Measurements from ENCODE around the gene VSIG1. TPM values are rescaled to one million over a fixed set of nuclear protein-coding genes. Genes with fewer than 3 reads are reported as not detected.

The VSIG1 gene
- total and polyA plus RNA-seq, 9 donors = 0.05 to 0.78 (median 0.10) TPM; not detected in 1

GRCh38 chrX:108090491-108091263 lies 45.8 kb downstream of the VSIG1 start:
- peak; percentile 17 for DNase-seq
- Histone ChIP-seq H3K36me3 (ENCODE audit: control insufficient read depth, insufficient read depth, low read length) (peaks cover 9% of the 10 kb centered on the region), H3K27ac (ENCODE audit: low read length) (peak overlapping the region; percentile 97), H3K4me3 (ENCODE audit: low read length) (peak overlapping the region; percentile 65), H3K4me1 (ENCODE audit: control insufficient read depth, insufficient read depth, low read length) (no peaks in the 10 kb centered on the region), H3K27me3 (ENCODE audit: control insufficient read depth, insufficient read depth, low read length) (peaks cover 11% of the 10 kb centered on the region), H3K9me3 (replicated peaks; ENCODE audit: control insufficient read depth, low read depth, low read length) (no peaks in the 10 kb centered on the region)
- 21% methylated on average over 9 of the region's 20 CpGs for WGBS (ENCODE audit: insufficient coverage)

GRCh38 chrX:108091264-108091877 lies 46.5 kb downstream of the VSIG1 start, which contains the start of the genes ATG4A and PSMD10:
Gene ATG4A (plus strand): TSS chrX:108091778. CDS start chrX:108091827, 49 bp downstream.
Gene PSMD10 (minus strand): TSS chrX:108091542. CDS start chrX:108091520, 22 bp downstream.
- no peaks in the 10 kb centered on the region for H3K9me3 ChIP-seq (replicated peaks; ENCODE audit: control insufficient read depth, low read depth, low read length)

DNA sequence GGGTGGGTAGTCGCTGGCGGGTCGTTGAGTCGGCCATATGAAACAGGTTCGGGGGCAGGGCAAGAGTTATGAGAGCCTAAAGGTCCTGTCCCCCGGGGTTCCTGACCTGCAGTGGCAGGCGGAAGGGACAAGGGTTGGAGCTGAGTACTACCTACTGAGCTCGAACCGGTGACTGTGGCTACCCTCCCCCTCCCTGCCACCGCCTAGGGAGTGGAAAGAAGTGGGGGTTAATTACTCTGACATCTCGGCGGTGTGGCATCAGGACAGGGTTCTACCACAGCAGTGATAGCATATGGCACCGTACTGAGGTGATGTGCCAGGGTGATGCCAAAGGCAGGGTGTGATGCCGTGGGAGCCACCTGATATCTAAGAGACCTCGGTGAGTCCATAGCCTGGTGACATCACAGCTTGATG lies 47.0 kb downstream of the VSIG1 start:
- no peak for DNase-seq
- WGBS (ENCODE audit: insufficient coverage) = 31% methylated on average over 11 of the region's 15 CpGs
- Histone ChIP-seq H3K36me3 (ENCODE audit: control insufficient read depth, insufficient read depth, low read length) (peaks cover 5% of the 10 kb centered on the region), H3K27me3 (ENCODE audit: control insufficient read depth, insufficient read depth, low read length) (peaks cover 9% of the 10 kb centered on the region), H3K9me3 (replicated peaks; ENCODE audit: control insufficient read depth, low read depth, low read length) (no peaks in the 10 kb centered on the region), H3K27ac (ENCODE audit: low read length) (peak overlapping the region; percentile 85), H3K4me1 (ENCODE audit: control insufficient read depth, insufficient read depth, low read length) (no peaks in the 10 kb centered on the region), H3K4me3 (ENCODE audit: low read length) (peak overlapping the region; percentile 78)

More at GRCh38 chrX:108091264-108091877, 46.5 kb downstream of the VSIG1 start, which contains the start of the genes ATG4A and PSMD10:
- DNase-seq = peak; percentile 99
- peak within 1 kb of the TSS; percentile 97 for H3K27ac ChIP-seq (ENCODE audit: low read length)
- H3K36me3 ChIP-seq (ENCODE audit: control insufficient read depth, insufficient read depth, low read length) = peaks cover 9% of the 10 kb centered on the region
- 27% methylated on average over 41 of the region's 47 CpGs for WGBS (ENCODE audit: insufficient coverage)
- peaks cover 11% of the 10 kb centered on the region for H3K27me3 ChIP-seq (ENCODE audit: control insufficient read depth, insufficient read depth, low read length)
- H3K4me3 ChIP-seq (ENCODE audit: low read length) = peak within 1 kb of the TSS; percentile 78
- no peaks in the 10 kb centered on the region for H3K4me1 ChIP-seq (ENCODE audit: control insufficient read depth, insufficient read depth, low read length)

DNA sequence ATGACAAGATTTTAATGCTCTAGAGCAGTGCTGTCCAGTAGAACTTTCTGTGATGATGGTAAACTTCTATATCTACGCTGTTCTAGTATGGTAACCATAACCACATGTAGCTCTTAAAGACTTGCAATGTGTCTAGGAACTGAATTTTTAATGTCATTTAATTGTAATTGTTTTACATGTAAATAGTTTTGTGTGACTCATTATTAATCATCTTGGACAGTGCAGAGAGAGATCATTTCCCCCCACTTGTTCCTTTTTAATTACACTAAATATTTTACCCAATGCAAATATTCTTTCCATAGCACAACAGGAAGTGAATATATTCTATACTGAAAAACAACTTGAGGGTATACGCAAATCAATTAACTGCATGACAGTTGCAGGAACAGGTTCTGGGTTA lies 52.5 kb downstream of the VSIG1 start:
- Histone ChIP-seq H3K4me1 (ENCODE audit: control insufficient read depth, insufficient read depth, low read length) (no peaks in the 10 kb centered on the region), H3K4me3 (ENCODE audit: low read length) (no peak overlapping the region), H3K9me3 (replicated peaks; ENCODE audit: control insufficient read depth, low read depth, low read length) (no peaks in the 10 kb centered on the region), H3K36me3 (ENCODE audit: control insufficient read depth, insufficient read depth, low read length) (no peaks in the 10 kb centered on the region), H3K27ac (ENCODE audit: low read length) (no peak overlapping the region), H3K27me3 (ENCODE audit: control insufficient read depth, insufficient read depth, low read length) (no peaks in the 10 kb centered on the region)
- no CpG with 5 or more reads among the region's 2 CpGs for WGBS (ENCODE audit: insufficient coverage)
- DNase-seq = no peak

DNA sequence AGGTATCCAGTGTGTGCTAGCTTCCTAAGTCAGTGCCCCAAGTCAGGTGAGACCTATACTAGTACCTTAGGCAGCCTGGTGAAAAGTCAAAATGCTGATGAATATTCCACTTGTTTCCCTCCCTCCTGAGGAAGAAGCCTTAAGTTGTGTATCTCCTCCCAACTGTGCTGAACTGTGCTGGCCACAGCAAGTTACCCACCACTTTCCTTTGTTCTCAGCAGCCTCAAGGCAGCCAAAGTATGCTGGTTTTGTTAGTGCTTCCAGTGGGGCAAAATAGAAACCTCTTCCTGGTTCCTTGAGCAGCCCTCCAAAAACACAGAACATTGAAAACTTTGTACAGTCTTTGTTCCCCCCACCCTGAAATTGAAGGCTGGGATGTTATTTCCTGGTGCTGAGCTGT lies 60.6 kb downstream of the VSIG1 start:
- no peak for DNase-seq
- Histone ChIP-seq H3K4me1 (ENCODE audit: control insufficient read depth, insufficient read depth, low read length) (no peaks in the 10 kb centered on the region), H3K36me3 (ENCODE audit: control insufficient read depth, insufficient read depth, low read length) (no peaks in the 10 kb centered on the region), H3K9me3 (replicated peaks; ENCODE audit: control insufficient read depth, low read depth, low read length) (no peaks in the 10 kb centered on the region), H3K27me3 (ENCODE audit: control insufficient read depth, insufficient read depth, low read length) (peaks cover 10% of the 10 kb centered on the region), H3K27ac (ENCODE audit: low read length) (no peak overlapping the region), H3K4me3 (ENCODE audit: low read length) (no peak overlapping the region)

DNA sequence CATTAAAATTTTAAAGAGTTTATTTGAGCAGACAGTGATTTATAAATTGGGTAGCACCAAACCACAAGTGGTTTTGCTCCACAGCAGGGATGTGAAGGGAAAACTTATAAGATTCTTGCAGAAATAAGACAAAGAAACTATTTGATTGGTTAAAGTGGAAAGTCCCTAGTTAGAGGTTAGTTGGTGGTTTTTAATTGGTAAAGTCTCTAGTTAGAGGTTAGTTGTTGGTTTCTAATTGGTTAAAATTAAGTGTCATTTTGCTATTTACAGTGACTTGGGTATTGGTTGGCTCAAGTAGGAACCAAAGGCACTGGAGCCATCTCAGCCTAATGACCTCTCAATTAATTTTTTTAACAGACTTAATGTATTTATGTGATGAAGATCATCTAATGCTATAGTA lies 69.7 kb downstream of the VSIG1 start:
- Histone ChIP-seq H3K4me3 (ENCODE audit: low read length) (no peak overlapping the region), H3K27me3 (ENCODE audit: control insufficient read depth, insufficient read depth, low read length) (peaks cover 9% of the 10 kb centered on the region)

GRCh38 chrX:108117988-108118387 lies 73.1 kb downstream of the VSIG1 start:
- Histone ChIP-seq H3K4me3 (ENCODE audit: low read length) (no peak overlapping the region), H3K4me1 (ENCODE audit: control insufficient read depth, insufficient read depth, low read length) (peaks cover 6% of the 10 kb centered on the region), H3K27me3 (ENCODE audit: control insufficient read depth, insufficient read depth, low read length) (peaks cover 12% of the 10 kb centered on the region), H3K9me3 (replicated peaks; ENCODE audit: control insufficient read depth, low read depth, low read length) (no peaks in the 10 kb centered on the region), H3K36me3 (ENCODE audit: control insufficient read depth, insufficient read depth, low read length) (no peaks in the 10 kb centered on the region), H3K27ac (ENCODE audit: low read length) (no peak overlapping the region)
- WGBS (ENCODE audit: insufficient coverage) = no CpG with 5 or more reads among the region's 3 CpGs
- no peak for DNase-seq

More for the DNA sequence above, 69.7 kb downstream of the VSIG1 start:
- H3K9me3 ChIP-seq (replicated peaks; ENCODE audit: control insufficient read depth, low read depth, low read length) = no peaks in the 10 kb centered on the region
- DNase-seq = no peak
- no peaks in the 10 kb centered on the region for H3K36me3 ChIP-seq (ENCODE audit: control insufficient read depth, insufficient read depth, low read length)
- H3K4me1 ChIP-seq (ENCODE audit: control insufficient read depth, insufficient read depth, low read length) = no peaks in the 10 kb centered on the region
- no peak overlapping the region for H3K27ac ChIP-seq (ENCODE audit: low read length)

- DNase-seq = no peak
- Histone ChIP-seq H3K4me3 (ENCODE audit: low read length) (no peak overlapping the region), H3K36me3 (ENCODE audit: control insufficient read depth, insufficient read depth, low read length) (no peaks in the 10 kb centered on the region), H3K27me3 (ENCODE audit: control insufficient read depth, insufficient read depth, low read length) (peaks cover 10% of the 10 kb centered on the region), H3K27ac (ENCODE audit: low read length) (no peak overlapping the region), H3K9me3 (replicated peaks; ENCODE audit: control insufficient read depth, low read depth, low read length) (no peaks in the 10 kb centered on the region), H3K4me1 (ENCODE audit: control insufficient read depth, insufficient read depth, low read length) (peaks cover 6% of the 10 kb centered on the region)
- WGBS (ENCODE audit: insufficient coverage) = 33% methylated on average over 2 of the region's 3 CpGs
Observed at GRCh38 chrX:108121291-108121690, 76.4 kb downstream of the VSIG1 start.

GRCh38 chrX:108122748-108123147 lies 77.9 kb downstream of the VSIG1 start:
- no peak overlapping the region for H3K4me3 ChIP-seq (ENCODE audit: low read length)
- H3K36me3 ChIP-seq (ENCODE audit: control insufficient read depth, insufficient read depth, low read length) = no peaks in the 10 kb centered on the region
- H3K9me3 ChIP-seq (replicated peaks; ENCODE audit: control insufficient read depth, low read depth, low read length) = no peaks in the 10 kb centered on the region
- H3K4me1 ChIP-seq (ENCODE audit: control insufficient read depth, insufficient read depth, low read length) = peaks cover 6% of the 10 kb centered on the region
- H3K27ac ChIP-seq (ENCODE audit: low read length) = no peak overlapping the region
- 38% methylated on average over 2 of the region's 2 CpGs for WGBS (ENCODE audit: insufficient coverage)
- no peak for DNase-seq
- H3K27me3 ChIP-seq (ENCODE audit: control insufficient read depth, insufficient read depth, low read length) = peaks cover 10% of the 10 kb centered on the region

- no peaks in the 10 kb centered on the region for H3K9me3 ChIP-seq (replicated peaks; ENCODE audit: control insufficient read depth, low read depth, low read length)
- 95% methylated on average over 3 of the region's 3 CpGs for WGBS (ENCODE audit: insufficient coverage)
- H3K36me3 ChIP-seq (ENCODE audit: control insufficient read depth, insufficient read depth, low read length) = no peaks in the 10 kb centered on the region
- H3K4me3 ChIP-seq (ENCODE audit: low read length) = no peak overlapping the region
- peak; percentile 32 for DNase-seq
- H3K27me3 ChIP-seq (ENCODE audit: control insufficient read depth, insufficient read depth, low read length) = peaks cover 10% of the 10 kb centered on the region
- no peak overlapping the region for H3K27ac ChIP-seq (ENCODE audit: low read length)
- peaks cover 6% of the 10 kb centered on the region for H3K4me1 ChIP-seq (ENCODE audit: control insufficient read depth, insufficient read depth, low read length)
Observed at GRCh38 chrX:108123591-108124366, 78.9 kb downstream of the VSIG1 start.

Data from muscle of leg (tissue), 11 donors.